HEK293 (cell line): ENCODE data around the gene DAAM2.

Experiments
- CTCF ChIP-seq: fragments of 450-650 bp; formaldehyde crosslinking; IDR thresholded peaks from 2 replicates; pipeline ENCODE4 v1.5.1; 2016; ENCODE audit warnings: missing biosample characterization, missing genetic modification characterization
- KLF9 ChIP-seq: fragments of 450-650 bp; formaldehyde crosslinking; IDR thresholded peaks from 2 replicates; pipeline ENCODE4 v1.5.1; 2016; ENCODE audit warnings: missing biosample characterization, missing genetic modification characterization, low read depth
- ZBTB26 ChIP-seq: fragments of 450-650 bp; formaldehyde crosslinking; optimal IDR thresholded peaks from 2 replicates; pipeline ENCODE3; 2016; ENCODE audit warnings: missing biosample characterization, mild to moderate bottlenecking, missing genetic modification characterization
- ZBTB44 ChIP-seq: fragments of 450-650 bp; IDR thresholded peaks from 2 replicates; pipeline ENCODE4 v1.5.1; 2018; ENCODE audit warnings: missing biosample characterization, mild to moderate bottlenecking, missing genetic modification characterization
- ZEB2 ChIP-seq: fragments of 450-650 bp; formaldehyde crosslinking; IDR thresholded peaks from 2 replicates; pipeline ENCODE4 v1.5.1; 2016; ENCODE audit warnings: missing biosample characterization, missing genetic modification characterization
- ZNF404 ChIP-seq: fragments of 450-650 bp; formaldehyde crosslinking; IDR thresholded peaks from 2 replicates; pipeline ENCODE4 v1.5.1; 2017; ENCODE audit warnings: missing biosample characterization, missing genetic modification characterization
- ZNF423 ChIP-seq: fragments of 450-650 bp; formaldehyde crosslinking; IDR thresholded peaks from 2 replicates; pipeline ENCODE4 v1.5.1; 2016; ENCODE audit warnings: missing biosample characterization, missing genetic modification characterization
- ZNF596 ChIP-seq: fragments of 450-650 bp; IDR thresholded peaks from 2 replicates; pipeline ENCODE4 v1.5.0; 2018; ENCODE audit warnings: missing biosample characterization, mild to moderate bottlenecking, missing genetic modification characterization, moderate library complexity
- ZNF623 ChIP-seq: fragments of 450-650 bp; formaldehyde crosslinking; IDR thresholded peaks from 2 replicates; pipeline ENCODE4 v1.5.1; 2016; ENCODE audit warnings: missing biosample characterization, missing genetic modification characterization
- ZNF843 ChIP-seq: fragments of 450-650 bp; formaldehyde crosslinking; IDR thresholded peaks from 2 replicates; pipeline ENCODE4 v1.5.1; 2016; ENCODE audit warnings: missing biosample characterization, missing genetic modification characterization

GRCh38 chr6:39941820-39942219 lies 149.6 kb downstream of the DAAM2 start:
- TF ChIP-seq ZBTB26 (tag by site-specific recombination) (no peak), CTCF (tag by site-specific recombination) (no peak), ZNF404 (no peak), ZNF623 (tag by site-specific recombination) (no peak), ZBTB44 (tag by site-specific recombination) (no peak), KLF9 (no peak), ZEB2 (no peak), ZNF843 (no peak), ZNF596 (tag by site-specific recombination) (no peak), ZNF423 (no peak)
